HL-60 (cell line): ENCODE measurements around the gene STAG3. TPM values are rescaled to one million over a fixed set of nuclear protein-coding genes. Genes with fewer than 3 reads are reported as not detected.

Experiments
- microRNA-seq: library from miRNA; unstranded; fragments of <30 nt; microRNA quantifications from one replicate; pipeline ENCODE4, GENCODE V29; 2018

Gene STAG3

Small RNAs within 50 kb of the gene (microRNA-seq; reads per million reads assigned to microRNA genes)
- not detected for gene MIR4658
